ENCODE measurements around the gene RNU7-1.

The RNU7-1 gene

GRCh38 chr12:6917491-6918231, 26.0 kb upstream of the RNU7-1 start:
- DNase-seq (ENCODE audit: low read depth, low spot score): no peak

DNA sequence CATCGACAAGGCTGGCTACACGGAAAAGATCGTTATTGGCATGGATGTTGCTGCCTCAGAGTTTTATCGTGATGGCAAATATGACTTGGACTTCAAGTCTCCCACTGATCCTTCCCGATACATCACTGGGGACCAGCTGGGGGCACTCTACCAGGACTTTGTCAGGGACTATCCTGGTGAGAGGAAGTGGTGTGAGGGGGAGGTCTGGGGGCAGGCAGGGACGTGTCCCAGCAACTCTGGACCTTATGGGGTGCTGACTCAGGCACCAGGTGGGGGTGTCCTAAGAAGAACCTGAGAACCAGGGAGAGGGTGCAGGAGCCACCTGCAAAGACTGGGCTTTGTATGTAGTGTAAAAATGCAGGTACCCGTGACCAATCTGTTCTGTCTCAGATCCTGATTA, 24.0 kb upstream of the RNU7-1 start:
- no peak for DNase-seq (ENCODE audit: low read depth, low spot score)

GRCh38 chr12:6921539-6921938, 22.1 kb upstream of the RNU7-1 start:
- DNase-seq (ENCODE audit: low read depth, low spot score): no peak

DNA sequence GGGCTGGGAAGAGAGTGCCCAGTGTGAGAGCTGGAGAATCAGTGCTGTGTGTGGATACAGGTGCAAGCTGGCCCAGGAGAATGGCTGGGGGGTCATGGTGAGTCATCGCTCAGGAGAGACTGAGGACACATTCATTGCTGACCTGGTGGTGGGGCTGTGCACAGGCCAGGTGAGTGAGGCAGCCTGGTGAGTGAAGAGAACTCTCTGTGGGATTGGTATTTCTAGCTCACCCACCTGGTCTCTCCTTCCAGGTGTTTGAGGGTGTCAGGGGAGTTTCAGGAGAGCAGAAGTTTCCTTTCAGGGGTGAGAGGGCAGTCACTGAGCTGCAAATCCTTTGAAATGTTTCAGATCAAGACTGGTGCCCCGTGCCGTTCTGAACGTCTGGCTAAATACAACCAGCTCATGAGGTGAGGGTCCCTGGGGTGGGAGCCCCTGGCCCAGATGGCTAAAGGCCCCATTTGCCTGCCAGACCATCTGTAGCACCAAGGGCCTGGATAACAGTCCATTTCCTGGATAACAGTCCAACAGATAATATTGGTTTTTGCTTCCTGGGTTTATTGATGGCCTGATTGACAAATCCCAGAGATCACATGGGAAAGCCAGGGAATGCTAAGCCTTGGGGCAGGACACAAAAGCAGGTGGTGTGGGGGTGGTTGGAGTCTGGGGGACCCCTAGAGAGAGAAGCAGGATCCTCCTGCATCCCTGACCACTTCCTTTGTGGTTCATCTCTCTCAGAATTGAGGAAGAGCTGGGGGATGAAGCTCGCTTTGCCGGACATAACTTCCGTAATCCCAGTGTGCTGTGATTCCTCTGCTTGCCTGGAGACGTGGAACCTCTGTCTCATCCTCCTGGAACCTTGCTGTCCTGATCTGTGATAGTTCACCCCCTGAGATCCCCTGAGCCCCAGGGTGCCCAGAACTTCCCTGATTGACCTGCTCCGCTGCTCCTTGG, 21.3 kb upstream of the RNU7-1 start:
- DNase-seq (ENCODE audit: low read depth, low spot score): no peak

- no peak for DNase-seq (ENCODE audit: low read depth, low spot score)
Observed at GRCh38 chr12:6923003-6923732, 20.4 kb upstream of the RNU7-1 start.

GRCh38 chr12:6923851-6924250, 19.8 kb upstream of the RNU7-1 start:
- no peak for DNase-seq (ENCODE audit: low read depth, low spot score)

- no peak for DNase-seq (ENCODE audit: low read depth, low spot score)
Observed at GRCh38 chr12:6925239-6925539, 18.4 kb upstream of the RNU7-1 start.

- DNase-seq (ENCODE audit: low read depth, low spot score): no peak
Observed at GRCh38 chr12:6925540-6926279, 17.9 kb upstream of the RNU7-1 start.

DNA sequence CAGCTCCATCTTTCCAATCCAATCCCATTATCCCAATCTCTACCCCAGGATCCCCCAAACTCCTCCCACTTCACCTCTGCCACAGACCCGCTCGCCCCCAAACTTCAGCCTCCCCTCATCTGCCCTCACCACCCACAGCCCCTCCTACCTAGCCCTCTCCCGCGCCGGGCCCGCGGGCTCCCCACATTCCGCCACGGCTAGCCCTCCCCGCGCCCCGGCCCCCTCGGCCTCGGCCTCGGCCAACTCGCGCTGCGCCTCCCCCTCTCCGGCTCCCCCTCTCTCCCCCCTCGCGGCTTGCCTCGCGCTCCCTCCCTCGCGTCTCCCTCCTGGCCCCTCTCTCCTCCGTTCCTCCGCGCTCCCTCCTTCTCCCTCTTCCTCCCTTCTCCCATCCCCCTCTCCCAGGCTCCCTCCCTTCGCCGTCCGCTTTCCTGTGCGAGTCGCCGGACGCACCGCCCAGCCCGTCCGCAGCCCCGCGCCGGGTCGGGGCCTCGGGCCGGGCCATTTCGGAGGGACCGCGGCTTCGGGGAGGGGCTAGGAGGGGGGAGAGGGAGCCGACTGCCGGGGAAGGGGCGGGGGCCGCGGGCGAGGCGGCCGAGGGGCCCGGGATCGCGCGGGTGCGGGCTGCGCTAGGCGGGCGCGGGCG, 16.1 kb upstream of the RNU7-1 start, which contains the start of gene ATN1:
Gene ATN1 (plus strand): TSS at position 581 of the 643 bp plus-strand sequence. CDS start 6,043 bp downstream, outside the sequence.
- DNase-seq (ENCODE audit: low read depth, low spot score): no peak

GRCh38 chr12:6928022-6928702, 15.5 kb upstream of the RNU7-1 start:
- DNase-seq (ENCODE audit: low read depth, low spot score): no peak

GRCh38 chr12:6928703-6929407, 14.8 kb upstream of the RNU7-1 start:
- no peak for DNase-seq (ENCODE audit: low read depth, low spot score)

DNA sequence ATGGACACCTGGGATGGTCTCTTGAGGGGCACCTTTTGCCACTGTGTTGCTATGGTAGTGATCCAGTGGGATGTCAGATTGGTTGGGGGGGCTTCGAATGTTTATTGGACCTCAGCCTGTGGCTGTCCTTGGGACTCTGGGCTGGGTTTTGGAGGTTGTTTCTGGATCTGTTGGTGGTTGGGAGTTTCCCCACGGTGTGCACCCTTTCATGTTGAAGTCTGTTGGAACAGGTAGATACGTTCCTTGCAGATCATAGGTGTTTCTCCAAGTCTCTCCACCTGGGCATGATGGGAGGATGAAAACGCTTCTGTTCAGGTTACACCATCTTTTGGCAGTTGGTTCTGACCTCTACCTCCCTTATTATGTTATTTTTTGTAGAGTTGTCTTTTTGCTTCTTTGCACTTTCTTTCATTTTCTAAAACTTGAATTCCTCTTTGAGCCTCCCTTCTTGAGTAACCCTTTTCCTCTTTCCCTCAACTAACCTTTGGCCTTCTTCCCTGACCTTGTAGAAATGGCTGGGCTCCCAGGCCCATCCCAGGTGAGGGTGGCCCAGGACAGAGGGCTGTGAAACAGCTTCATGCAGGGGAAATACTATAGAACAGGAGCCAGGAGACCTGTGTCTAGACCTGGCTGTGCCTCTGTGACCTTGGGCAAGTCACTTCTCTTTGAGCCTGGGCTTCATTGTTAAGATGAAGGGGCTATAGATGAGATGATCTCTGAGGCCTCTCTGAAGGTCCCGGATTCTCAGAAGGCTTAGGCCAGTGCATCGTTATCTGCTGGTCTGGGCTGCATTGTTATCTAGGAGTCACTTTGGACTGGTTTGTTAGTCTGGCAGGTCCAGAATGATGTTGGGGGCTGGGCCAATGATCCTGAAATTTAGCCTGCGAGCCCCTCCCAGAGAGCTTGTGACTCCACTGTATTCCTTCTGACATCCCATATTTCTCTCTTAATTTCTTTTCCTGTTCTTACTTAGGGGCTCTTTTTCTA, 13.9 kb upstream of the RNU7-1 start:
- no peak for DNase-seq (ENCODE audit: low read depth, low spot score)

DNA sequence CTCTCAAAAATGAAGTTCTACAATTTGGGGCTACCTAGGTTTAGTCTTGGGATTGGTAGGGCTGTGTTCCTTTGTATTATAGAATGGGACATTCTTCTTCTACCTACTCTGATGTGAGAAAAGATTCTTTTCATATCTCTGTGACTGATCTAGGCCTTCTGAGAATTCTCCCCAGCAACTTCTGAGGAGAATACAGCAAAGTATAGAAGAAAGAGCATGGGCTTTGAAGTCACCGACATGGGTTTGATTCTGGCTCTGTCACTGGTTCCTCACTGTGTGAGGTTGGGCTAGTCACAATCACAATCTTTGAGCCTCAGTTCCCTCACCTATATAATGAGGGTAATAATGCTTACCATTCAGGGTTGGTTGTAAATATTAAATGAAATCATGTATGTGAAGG, 10.8 kb upstream of the RNU7-1 start:
- DNase-seq (ENCODE audit: low read depth, low spot score): no peak

- DNase-seq (ENCODE audit: low read depth, low spot score): no peak
Observed at GRCh38 chr12:6934110-6934509, 9.5 kb upstream of the RNU7-1 start.

- DNase-seq (ENCODE audit: low read depth, low spot score): no peak
Observed at GRCh38 chr12:6935371-6936193, 8.0 kb upstream of the RNU7-1 start.

DNA sequence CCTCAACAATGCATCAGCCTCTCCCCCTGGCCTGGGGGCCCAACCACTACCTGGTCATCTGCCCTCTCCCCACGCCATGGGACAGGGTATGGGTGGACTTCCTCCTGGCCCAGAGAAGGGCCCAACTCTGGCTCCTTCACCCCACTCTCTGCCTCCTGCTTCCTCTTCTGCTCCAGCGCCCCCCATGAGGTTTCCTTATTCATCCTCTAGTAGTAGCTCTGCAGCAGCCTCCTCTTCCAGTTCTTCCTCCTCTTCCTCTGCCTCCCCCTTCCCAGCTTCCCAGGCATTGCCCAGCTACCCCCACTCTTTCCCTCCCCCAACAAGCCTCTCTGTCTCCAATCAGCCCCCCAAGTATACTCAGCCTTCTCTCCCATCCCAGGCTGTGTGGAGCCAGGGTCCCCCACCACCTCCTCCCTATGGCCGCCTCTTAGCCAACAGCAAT, 7.4 kb upstream of the RNU7-1 start:
- no peak for DNase-seq (ENCODE audit: low read depth, low spot score)

- DNase-seq (ENCODE audit: low read depth, low spot score): no peak
Observed at GRCh38 chr12:6936636-6937480, 6.8 kb upstream of the RNU7-1 start.

Measured in activated CD4-positive, CD25-positive, alpha-beta regulatory T cell treated with anti-CD3 and anti-CD28 coated beads, Interleukin-2, amount 50 U/mL, for 16 hours (primary cell).